CD4-positive, alpha-beta T cell treated with Interleukin-6 for 4 hours (primary cell): ENCODE data around the gene MAP3K19.

Experiments used
- DNase-seq: peaks from one replicate; pipeline ENCODE4 v3.0.0-alpha.2; 2020; ENCODE audit warnings: mixed read lengths

Gene MAP3K19

DNA sequence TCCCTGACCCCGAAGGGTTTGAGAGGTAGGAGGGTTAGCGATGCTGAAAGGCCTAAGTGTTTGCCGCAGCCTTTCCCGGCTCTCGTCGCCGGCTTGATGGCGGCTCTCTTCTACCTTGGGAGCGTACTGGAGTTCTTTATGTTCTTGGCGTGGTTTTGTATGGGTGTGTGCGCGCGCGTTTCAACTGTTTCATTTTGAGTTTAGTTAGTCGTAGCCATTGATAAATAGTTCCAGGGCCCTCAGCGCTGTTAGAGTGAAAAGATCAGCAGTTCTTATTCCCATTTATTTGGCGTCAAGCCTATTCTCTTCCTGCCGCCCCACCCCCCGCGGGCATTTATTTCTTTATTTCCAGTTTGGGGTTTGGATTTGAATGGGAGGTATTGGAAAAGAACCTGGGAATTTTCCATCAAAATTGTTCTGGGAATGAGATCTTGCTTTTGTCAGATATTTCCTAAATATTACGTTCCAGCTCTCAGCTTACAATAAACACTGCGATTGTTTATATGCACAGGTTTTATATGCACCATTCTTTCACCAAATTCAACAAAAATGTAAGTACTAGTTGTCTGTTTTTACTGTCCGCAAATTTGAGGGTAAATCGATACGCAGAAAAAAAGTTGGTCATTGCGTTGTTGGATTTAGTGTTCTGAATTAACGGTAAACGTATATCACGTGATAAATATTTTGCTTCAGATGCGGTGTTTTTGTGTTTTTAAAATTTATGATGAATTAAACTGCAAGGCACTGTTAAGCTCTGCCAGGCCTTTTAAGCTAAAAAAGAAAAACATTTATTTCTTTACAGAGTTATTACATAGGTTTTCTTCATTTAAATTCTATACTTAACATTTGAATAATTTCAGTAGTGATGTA is 127.7 kb downstream of the MAP3K19 start:
- DNase-seq, result peak; percentile 40

GRCh38 chr2:134918526-134919340 is 128.5 kb downstream of the MAP3K19 start, which contains the start of gene CCNT2:
TSS of gene CCNT2 (plus strand) at chr2:134918822. CDS start at chr2:134918855, 33 bp downstream.
- peak; percentile 100 for DNase-seq

DNA sequence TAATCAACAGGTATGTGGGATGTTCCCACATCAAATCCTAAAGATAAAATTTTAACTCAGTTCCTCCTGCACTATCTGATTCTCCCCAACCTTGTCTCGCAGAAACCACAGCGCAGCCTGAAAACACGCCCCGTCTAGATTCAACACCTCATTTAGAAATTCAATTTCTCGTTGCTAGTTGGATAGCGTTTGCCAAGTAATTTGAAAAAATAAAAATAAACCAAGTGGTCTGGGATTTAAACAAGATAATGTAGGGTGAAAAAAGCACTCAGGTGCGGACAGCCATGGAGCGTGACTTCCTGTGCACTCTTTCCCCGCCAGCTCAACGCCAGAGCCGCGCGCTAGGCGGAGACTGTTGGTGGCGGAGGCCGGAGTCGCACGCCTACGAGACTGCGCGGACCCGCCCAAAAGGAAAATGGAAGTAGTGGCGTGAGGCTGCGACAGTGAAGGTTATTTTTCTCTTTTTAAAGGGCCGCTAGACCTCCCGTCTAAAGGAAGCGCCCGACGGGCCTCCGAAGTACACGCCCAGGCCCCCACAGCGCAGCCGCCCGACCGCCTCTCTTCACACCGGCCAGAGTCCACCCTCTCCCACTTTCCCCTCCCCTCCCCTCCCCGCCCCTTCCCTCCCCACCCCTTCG is 129.2 kb downstream of the MAP3K19 start:
- DNase-seq, result peak; percentile 90

- DNase-seq, result peak; percentile 18
Observed at GRCh38 chr2:134917360-134917865, 129.8 kb downstream of the MAP3K19 start.
